Spleen (tissue), 3 donors: Measurements from ENCODE around the gene CACNG8.

Experiments
- POLR2A ChIP-seq, 3 donors: fragments of 450-650 bp; IDR thresholded peaks; one replicate each; pipeline ENCODE4 v1.5.1; 2017; ENCODE audit warnings: antibody characterized with exemption in 3 of 3, mild to moderate bottlenecking in 1 of 3
- POLR2AphosphoS5 ChIP-seq, 3 donors: sonication (generic); formaldehyde crosslinking; IDR thresholded peaks; one replicate each; pipeline ENCODE4 v1.5.1; 2017; ENCODE audit warnings: antibody characterized with exemption in 3 of 3

DNA sequence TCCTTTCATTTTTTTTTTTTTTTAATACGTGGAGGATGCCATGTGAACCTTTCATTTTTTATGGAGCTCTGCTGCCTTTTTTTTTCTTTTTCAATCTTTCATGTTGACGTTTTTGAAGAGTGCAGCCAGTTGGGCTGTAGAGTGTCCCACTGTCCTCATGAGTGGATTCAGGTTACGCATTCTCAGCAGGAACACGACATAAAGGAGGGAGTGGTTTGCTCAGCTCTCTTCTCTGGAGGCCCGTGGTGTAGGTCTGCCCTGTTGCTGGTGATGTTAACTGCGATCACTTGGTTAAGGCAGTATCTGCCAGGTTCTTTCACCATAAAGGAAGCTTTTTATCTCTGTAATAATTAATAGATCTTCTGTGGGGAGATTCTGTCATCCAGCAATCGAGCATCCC, 26.7 kb upstream of the CACNG8 start:
- TF ChIP-seq POLR2A (IDR thresholded peaks at IDR 0.05) (no peak), POLR2AphosphoS5 (IDR thresholded peaks at IDR 0.05) (no peak)
